GM12878 (cell line): Measurements from ENCODE around the gene ATP2C1. TPM values are rescaled to one million over a fixed set of nuclear protein-coding genes. Genes with fewer than 3 reads are reported as not detected.

ENCODE experiments used
- ATAC-seq: fragments of 200-7000 bp; cut with Tn5 transposase; 3 replicates; pipeline ENCODE4 v1.9.1; 2020; ENCODE audit warnings: mild to moderate bottlenecking, moderate library complexity
- BruUV-seq: library from RNA; stranded (reverse); fragments of 400-500 nt; replicated peaks from 2 replicates; lab custom pipeline; 2021; lab: Mats Ljungman, UMichigan
- CTCF ChIA-PET: fragments of 300-600 bp; sonication (Branson Sonifier 250); formaldehyde crosslinking; extraction: SDS; loops from one replicate; lab custom pipeline; 2021; ENCODE audit warnings: inconsistent platforms; lab: Yijun Ruan, JAX
- POLR2A ChIA-PET: fragments of 350-600 bp; formaldehyde crosslinking; extraction: SDS; loops from one replicate; lab custom pipeline; 2021; ENCODE audit warnings: inconsistent platforms; lab: Charles Lee
- RAD21 ChIA-PET: fragments of 300-600 bp; sonication (Branson Sonifier 250); formaldehyde crosslinking; loops from one replicate; lab custom pipeline; 2023; ENCODE audit warnings: antibody characterized with exemption; ENCODE audit not compliant: unreplicated experiment; lab: Charles Lee
- SMC1A ChIA-PET: fragments of 300-600 bp; sonication (Branson Sonifier 250); formaldehyde crosslinking; loops from one replicate; lab custom pipeline; 2023; ENCODE audit not compliant: unreplicated experiment, uncharacterized antibody; lab: Charles Lee
- DNase-seq: peaks from one replicate; pipeline ENCODE4 v3.0.0-alpha.2; 2011; ENCODE audit warnings: low read depth, low spot score
- FAIRE-seq: peaks from 3 replicates; lab custom pipeline; 2011; peaks lifted over from hg19 to GRCh38; lab: Jason Lieb, UNC
- H2AFZ ChIP-seq: 2 replicates; pipeline ENCODE4 v1.6.0; 2011; ENCODE audit warnings: low read depth, low read length, control low read depth; ENCODE audit not compliant: control insufficient read depth
- H3K27ac ChIP-seq: 2 replicates; pipeline ENCODE4 v1.5.1; 2011; ENCODE audit warnings: control low read depth; ENCODE audit not compliant: control insufficient read depth, insufficient read depth
- H3K27me3 ChIP-seq, 2 experiments: replicated peaks in 1 of 2; 2 replicates each; pipeline versions ENCODE4 v1.6.0 to v1.6.1; 2011; ENCODE audit warnings: low read length in 1 of 2; ENCODE audit not compliant: control insufficient read depth in 2 of 2, insufficient read depth in 2 of 2
- H3K36me3 ChIP-seq, 2 experiments: 2 replicates each; pipeline ENCODE4 v1.5.1; 2011; ENCODE audit warnings: low read length in 1 of 2; ENCODE audit not compliant: control insufficient read depth in 2 of 2, insufficient read depth in 2 of 2
- H3K4me1 ChIP-seq: 2 replicates; pipeline ENCODE4 v1.6.1; 2011; ENCODE audit warnings: mild to moderate bottlenecking, low read length, moderate library complexity, mixed read lengths; ENCODE audit not compliant: control insufficient read depth, insufficient read depth
- H3K4me2 ChIP-seq: 2 replicates; pipeline ENCODE4 v1.6.0; 2011; ENCODE audit warnings: control low read depth; ENCODE audit not compliant: control insufficient read depth, insufficient read depth
- H3K4me3 ChIP-seq: fragments of 200-600 bp; sonication (generic); 2 replicates; pipeline ENCODE4 v1.5.1; 2016
- H3K79me2 ChIP-seq: 2 replicates; pipeline ENCODE4 v1.6.0; 2011; ENCODE audit warnings: low read length; ENCODE audit not compliant: control insufficient read depth, insufficient read depth
- H3K9ac ChIP-seq: 2 replicates; pipeline ENCODE4 v1.8.0; 2011; ENCODE audit warnings: low read length, control low read depth, mixed read lengths; ENCODE audit not compliant: control insufficient read depth, insufficient read depth
- H3K9me3 ChIP-seq: replicated peaks from 3 replicates; pipeline ENCODE4 v1.5.1; 2011; ENCODE audit warnings: mild to moderate bottlenecking, low read length; ENCODE audit not compliant: control insufficient read depth, insufficient read depth
- H4K20me1 ChIP-seq: 2 replicates; pipeline ENCODE4 v1.6.0; 2011; ENCODE audit not compliant: control insufficient read depth, insufficient read depth
- BCL11A ChIP-seq: IDR thresholded peaks from 2 replicates; pipeline ENCODE4 v1.6.1; 2011; ENCODE audit warnings: low read depth, low read length
- CBX3 ChIP-seq: fragments of 200-600 bp; sonication (generic); IDR thresholded peaks from 2 replicates; pipeline ENCODE4 v1.6.1; 2016; ENCODE audit warnings: low read depth, borderline replicate concordance
- ETV6 ChIP-seq, 2 experiments: fragments of 450-650 bp in 1 of 2; IDR thresholded peaks in 1 of 2; conservative IDR thresholded peaks in 1 of 2; 2 replicates each; pipeline ENCODE4 v1.6.1; 2014; ENCODE audit warnings: antibody characterized with exemption in 1 of 2, borderline replicate concordance in 1 of 2, low read depth in 1 of 2, mild to moderate bottlenecking in 1 of 2, moderate library complexity in 1 of 2
- HCFC1 ChIP-seq: fragments of 150-350 bp; IDR thresholded peaks from 2 replicates; pipeline ENCODE4 v1.6.1; 2014; ENCODE audit warnings: low read length
- MEF2B ChIP-seq: fragments of 450-650 bp; IDR thresholded peaks from 2 replicates; pipeline ENCODE4 v1.6.1; 2018; ENCODE audit warnings: mild to moderate bottlenecking, moderate library complexity; ENCODE audit not compliant: partially characterized antibody, poor library complexity, severe bottlenecking
- MTA3 ChIP-seq: IDR thresholded peaks from 2 replicates; pipeline ENCODE4 v1.6.1; 2012; ENCODE audit warnings: low read length, inconsistent platforms, borderline replicate concordance
- PAX8 ChIP-seq: fragments of 450-650 bp; IDR thresholded peaks from 2 replicates; pipeline ENCODE4 v1.6.1; 2017; ENCODE audit warnings: mild to moderate bottlenecking, moderate library complexity
- SMC3 ChIP-seq: IDR thresholded peaks from 2 replicates; pipeline ENCODE4 v1.6.1; 2011; ENCODE audit warnings: low read length, improper control_type of control experiment, borderline replicate concordance
- TARDBP ChIP-seq: IDR thresholded peaks from 2 replicates; pipeline ENCODE4 v1.6.1; 2016; ENCODE audit warnings: borderline replicate concordance
- WRNIP1 ChIP-seq: IDR thresholded peaks from 2 replicates; pipeline ENCODE4 v1.6.1; 2011; ENCODE audit warnings: low read depth, low read length, improper control_type of control experiment, borderline replicate concordance
- WGBS: methylation state at CpG from one replicate; pipeline ENCODE4 v1.1.6; 2016; ENCODE audit warnings: low lambda C conversion rate; ENCODE audit not compliant: insufficient replicate concordance, insufficient coverage; ENCODE audit errors: missing lambda C conversion rate; 5-methylcytosine and 5-hydroxymethylcytosine counted together
- in situ Hi-C: fragments of 300-500 bp; cut with MboI; formaldehyde crosslinking; loops from 9 replicates; pipeline ENCODE4 v1.14.3; 2018; ENCODE audit warnings: mixed read lengths
- intact Hi-C: fragments of 100-400 bp; cut with micrococcal nuclease; formaldehyde crosslinking; loops from one replicate; pipeline ENCODE4 v1.14.2; 2022; ENCODE audit not compliant: unreplicated experiment
- polyA plus RNA-seq, 11 experiments: library from polyadenylated mRNA; depleted of rRNA in 4 of 11; unstranded in 6 of 11; stranded (reverse) in 5 of 11; fragments of >200 nt; fragmentation: Nextera tagmentation in 4 of 11; fragmentation: Illumina TruSeq in 1 of 11; extraction: Ambion mirVana in 4 of 11; extraction: Trizol in 1 of 11; gene quantifications; 1 replicate in 1 of 11; 2 replicates in 10 of 11; pipeline versions ENCODE4 v1.2.1 to v1.2.3, GENCODE V29; 2011 to 2016; ENCODE audit warnings: inconsistent platforms in 2 of 11, missing spikeins in 2 of 11, low read depth in 1 of 11
- total RNA-seq, 4 experiments: library from RNA; depleted of rRNA in 3 of 4; stranded (reverse); fragments of >200 nt in 3 of 4; fragmentation: Illumina TruSeq in 1 of 4; extraction: Trizol in 1 of 4; gene quantifications; 2 replicates each; pipeline versions ENCODE4 v1.2.1 to v1.2.3, GENCODE V29; 2013 to 2021
- TF ChIP-seq, protein P1 (sequence below): fragments of 450-650 bp; IDR thresholded peaks from 2 replicates; pipeline ENCODE4 v1.6.1; 2017; ENCODE audit warnings: low read depth, mild to moderate bottlenecking, moderate library complexity
- TF ChIP-seq, protein P2 (sequence below): fragments of 150-350 bp; IDR thresholded peaks from 2 replicates; pipeline ENCODE4 v1.6.1; 2016; ENCODE audit warnings: low read depth, low read length

The ATP2C1 gene
- total and polyA plus RNA-seq, 10 of the 15 experiments (the other 5 are each of a cell fraction or from before 2014, with no cell fraction given): 20.6 to 116 (median 55.1) TPM

DNA sequence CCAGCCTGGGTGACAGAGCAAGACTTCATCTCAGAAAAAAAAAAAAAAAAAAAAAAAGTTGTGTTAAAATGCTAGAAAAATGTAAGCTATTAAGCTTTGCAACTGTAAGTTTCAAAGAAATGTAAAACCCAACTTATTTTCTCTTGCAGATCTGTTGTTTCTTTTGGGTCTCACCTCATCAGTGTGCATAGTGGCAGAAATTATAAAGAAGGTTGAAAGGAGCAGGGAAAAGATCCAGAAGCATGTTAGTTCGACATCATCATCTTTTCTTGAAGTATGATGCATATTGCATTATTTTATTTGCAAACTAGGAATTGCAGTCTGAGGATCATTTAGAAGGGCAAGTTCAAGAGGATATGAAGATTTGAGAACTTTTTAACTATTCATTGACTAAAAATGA, 107.2 kb downstream of the ATP2C1 start:
- H4K20me1 ChIP-seq: no peaks in the 10 kb centered on the region
- SMC1A ChIA-PET: interaction anchor here (2.0 kb wide), 1 partner anchor 17 kb away, joined by 4 read pairs; no protein-coding TSS in a partner anchor
- in situ Hi-C loops (no loop called here), intact Hi-C loops (no loop called here)
- H3K9me3 ChIP-seq: no peaks in the 10 kb centered on the region
- no peak overlapping the region for H3K9ac ChIP-seq
- no peak for ATAC-seq
- no peak overlapping the region for H2AFZ ChIP-seq
- no peak for DNase-seq
- no TSS peak for BruUV-seq
- H3K4me3 ChIP-seq: no peak overlapping the region
- H3K27me3 ChIP-seq: no peaks in the 10 kb centered on the region
- no peak overlapping the region for H3K27ac ChIP-seq
- CTCF ChIA-PET: no interaction called here
- no peaks in the 10 kb centered on the region; a peak in 2 of 4 replicates for H3K36me3 ChIP-seq
- no peak for FAIRE-seq
- H3K4me2 ChIP-seq: no peak overlapping the region
- 100% methylated on average over 1 of the region's 1 CpG for WGBS
- H3K4me1 ChIP-seq: no peaks in the 10 kb centered on the region
- no peak for TF ChIP-seq ETV6 (conservative IDR thresholded peaks at IDR 0.05 in 1 of 2, IDR thresholded peaks at IDR 0.05 in 1 of 2; ENCODE audit: borderline replicate concordance in 1 of 2, low read depth in 1 of 2)
- TF ChIP-seq MEF2B: no peak
- no peak for TF ChIP-seq BCL11A
- TF ChIP-seq WRNIP1: no peak
- no peak for TF ChIP-seq HCFC1
- TF ChIP-seq TARDBP: no peak
- TF ChIP-seq SMC3: no peak
- TF ChIP-seq, protein P1, sequence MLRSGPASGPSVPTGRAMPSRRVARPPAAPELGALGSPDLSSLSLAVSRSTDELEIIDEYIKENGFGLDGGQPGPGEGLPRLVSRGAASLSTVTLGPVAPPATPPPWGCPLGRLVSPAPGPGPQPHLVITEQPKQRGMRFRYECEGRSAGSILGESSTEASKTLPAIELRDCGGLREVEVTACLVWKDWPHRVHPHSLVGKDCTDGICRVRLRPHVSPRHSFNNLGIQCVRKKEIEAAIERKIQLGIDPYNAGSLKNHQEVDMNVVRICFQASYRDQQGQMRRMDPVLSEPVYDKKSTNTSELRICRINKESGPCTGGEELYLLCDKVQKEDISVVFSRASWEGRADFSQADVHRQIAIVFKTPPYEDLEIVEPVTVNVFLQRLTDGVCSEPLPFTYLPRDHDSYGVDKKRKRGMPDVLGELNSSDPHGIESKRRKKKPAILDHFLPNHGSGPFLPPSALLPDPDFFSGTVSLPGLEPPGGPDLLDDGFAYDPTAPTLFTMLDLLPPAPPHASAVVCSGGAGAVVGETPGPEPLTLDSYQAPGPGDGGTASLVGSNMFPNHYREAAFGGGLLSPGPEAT: no peak
- no peak for TF ChIP-seq PAX8
- no peak for TF ChIP-seq CBX3
- TF ChIP-seq, protein P2, sequence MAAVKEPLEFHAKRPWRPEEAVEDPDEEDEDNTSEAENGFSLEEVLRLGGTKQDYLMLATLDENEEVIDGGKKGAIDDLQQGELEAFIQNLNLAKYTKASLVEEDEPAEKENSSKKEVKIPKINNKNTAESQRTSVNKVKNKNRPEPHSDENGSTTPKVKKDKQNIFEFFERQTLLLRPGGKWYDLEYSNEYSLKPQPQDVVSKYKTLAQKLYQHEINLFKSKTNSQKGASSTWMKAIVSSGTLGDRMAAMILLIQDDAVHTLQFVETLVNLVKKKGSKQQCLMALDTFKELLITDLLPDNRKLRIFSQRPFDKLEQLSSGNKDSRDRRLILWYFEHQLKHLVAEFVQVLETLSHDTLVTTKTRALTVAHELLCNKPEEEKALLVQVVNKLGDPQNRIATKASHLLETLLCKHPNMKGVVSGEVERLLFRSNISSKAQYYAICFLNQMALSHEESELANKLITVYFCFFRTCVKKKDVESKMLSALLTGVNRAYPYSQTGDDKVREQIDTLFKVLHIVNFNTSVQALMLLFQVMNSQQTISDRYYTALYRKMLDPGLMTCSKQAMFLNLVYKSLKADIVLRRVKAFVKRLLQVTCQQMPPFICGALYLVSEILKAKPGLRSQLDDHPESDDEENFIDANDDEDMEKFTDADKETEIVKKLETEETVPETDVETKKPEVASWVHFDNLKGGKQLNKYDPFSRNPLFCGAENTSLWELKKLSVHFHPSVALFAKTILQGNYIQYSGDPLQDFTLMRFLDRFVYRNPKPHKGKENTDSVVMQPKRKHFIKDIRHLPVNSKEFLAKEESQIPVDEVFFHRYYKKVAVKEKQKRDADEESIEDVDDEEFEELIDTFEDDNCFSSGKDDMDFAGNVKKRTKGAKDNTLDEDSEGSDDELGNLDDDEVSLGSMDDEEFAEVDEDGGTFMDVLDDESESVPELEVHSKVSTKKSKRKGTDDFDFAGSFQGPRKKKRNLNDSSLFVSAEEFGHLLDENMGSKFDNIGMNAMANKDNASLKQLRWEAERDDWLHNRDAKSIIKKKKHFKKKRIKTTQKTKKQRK: no peak
- TF ChIP-seq MTA3: no peak
- TF ChIP-seq, all 136 proteins: peak for 0
- RAD21 ChIA-PET: interaction anchor here (0.7 kb wide), 1 partner anchor 181 kb away, joined by 3 read pairs; no protein-coding TSS in a partner anchor
- no peaks in the 10 kb centered on the region for H3K79me2 ChIP-seq
- POLR2A ChIA-PET: interaction anchor here (0.6 kb wide), 1 partner anchor 311 kb away, joined by 4 read pairs; no protein-coding TSS in a partner anchor
